ENCODE data around the gene PRCC.

- TF ChIP-seq EZH2 (IDR thresholded peaks at IDR 0.05; ENCODE audit: low read length, unreplicated experiment) (no peak), EZH2phosphoT487 (IDR thresholded peaks at IDR 0.05; ENCODE audit: borderline replicate concordance, low read length) (no peak)
- TF ChIP-seq, protein P1, sequence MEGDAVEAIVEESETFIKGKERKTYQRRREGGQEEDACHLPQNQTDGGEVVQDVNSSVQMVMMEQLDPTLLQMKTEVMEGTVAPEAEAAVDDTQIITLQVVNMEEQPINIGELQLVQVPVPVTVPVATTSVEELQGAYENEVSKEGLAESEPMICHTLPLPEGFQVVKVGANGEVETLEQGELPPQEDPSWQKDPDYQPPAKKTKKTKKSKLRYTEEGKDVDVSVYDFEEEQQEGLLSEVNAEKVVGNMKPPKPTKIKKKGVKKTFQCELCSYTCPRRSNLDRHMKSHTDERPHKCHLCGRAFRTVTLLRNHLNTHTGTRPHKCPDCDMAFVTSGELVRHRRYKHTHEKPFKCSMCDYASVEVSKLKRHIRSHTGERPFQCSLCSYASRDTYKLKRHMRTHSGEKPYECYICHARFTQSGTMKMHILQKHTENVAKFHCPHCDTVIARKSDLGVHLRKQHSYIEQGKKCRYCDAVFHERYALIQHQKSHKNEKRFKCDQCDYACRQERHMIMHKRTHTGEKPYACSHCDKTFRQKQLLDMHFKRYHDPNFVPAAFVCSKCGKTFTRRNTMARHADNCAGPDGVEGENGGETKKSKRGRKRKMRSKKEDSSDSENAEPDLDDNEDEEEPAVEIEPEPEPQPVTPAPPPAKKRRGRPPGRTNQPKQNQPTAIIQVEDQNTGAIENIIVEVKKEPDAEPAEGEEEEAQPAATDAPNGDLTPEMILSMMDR (conservative IDR thresholded peaks at IDR 0.05; ENCODE audit: low read depth, low read length) = no peak
These were observed 74.0 kb downstream of the PRCC start for GRCh38 chr1:156841295-156841855.
